ENCODE data around the gene CLDN22.

CLDN22 gene

GRCh38 chr4:183272384-183272783 lies 47.7 kb downstream of the CLDN22 start:
- DNase-seq = no peak

- DNase-seq = no peak
Observed at GRCh38 chr4:183268556-183268955, 51.5 kb downstream of the CLDN22 start.
